NOMO-1 (cell line): Measurements from ENCODE around the gene MDM4.
A peak's percentile ranks its signal among the peaks of the same experiment; 100 is the strongest.
"Not testable (repeated sequence)": the region's sequence is repeated elsewhere in the genome, so short reads cannot be mapped to it uniquely, and the experiment has no call there.

Experiments used
- DNase-seq, 2 experiments: peaks; one replicate each; lab custom pipeline; 2025; ENCODE audit not compliant: unreplicated experiment in 2 of 2; lab: John Stamatoyannopoulos, UW

MDM4 gene

GRCh38 chr1:204516180-204516879 is at the start of gene MDM4:
Gene MDM4 (plus strand): TSS chr1:204516406. CDS start chr1:204525519, 9,113 bp downstream.
- peak; percentile 94 to 96 for DNase-seq

- no peak for DNase-seq
Observed at GRCh38 chr1:204466416-204467405, 49.5 kb upstream of the MDM4 start.

- DNase-seq, result no peak
Observed at GRCh38 chr1:204468206-204468605, 48.0 kb upstream of the MDM4 start.

GRCh38 chr1:204468766-204469302 is 47.4 kb upstream of the MDM4 start:
- no peak for DNase-seq

- DNase-seq, result no peak
Observed at GRCh38 chr1:204469304-204469703, 46.9 kb upstream of the MDM4 start.

GRCh38 chr1:204471687-204472086 is 44.5 kb upstream of the MDM4 start:
- DNase-seq, result no peak

GRCh38 chr1:204472660-204473059 is 43.5 kb upstream of the MDM4 start:
- DNase-seq, result no peak

GRCh38 chr1:204473400-204473965 is 42.7 kb upstream of the MDM4 start:
- DNase-seq, result no peak

- peak; percentile 10 to 46 for DNase-seq
Observed at GRCh38 chr1:204475656-204476432, 40.4 kb upstream of the MDM4 start.

GRCh38 chr1:204476563-204476962 is 39.6 kb upstream of the MDM4 start:
- no peak for DNase-seq

GRCh38 chr1:204477036-204477740 is 39.0 kb upstream of the MDM4 start:
- DNase-seq, result no peak

- DNase-seq, result no peak
Observed at GRCh38 chr1:204478172-204478899, 37.9 kb upstream of the MDM4 start.

GRCh38 chr1:204478921-204479320 is 37.3 kb upstream of the MDM4 start:
- DNase-seq, result no peak

GRCh38 chr1:204479387-204480136 is 36.6 kb upstream of the MDM4 start:
- no peak for DNase-seq

GRCh38 chr1:204480515-204480914 is 35.7 kb upstream of the MDM4 start:
- DNase-seq, result no peak

- no peak for DNase-seq
Observed at GRCh38 chr1:204483791-204484190, 32.4 kb upstream of the MDM4 start.

- not testable (repeated sequence) for DNase-seq
Observed at GRCh38 chr1:204486513-204487255, 29.5 kb upstream of the MDM4 start.

GRCh38 chr1:204487256-204487615 is 29.0 kb upstream of the MDM4 start:
- DNase-seq, result no peak
